Omental fat pad (tissue), 4 donors: Measurements from ENCODE around the gene NANOS2. TPM values are rescaled to one million over a fixed set of nuclear protein-coding genes. Genes with fewer than 3 reads are reported as not detected.

Source experiments
- ATAC-seq: fragments of 150-250 bp; one replicate; pipeline ENCODE4 v1.9.1; 2016; ENCODE audit warnings: mild to moderate bottlenecking, moderate library complexity; ENCODE audit not compliant: low FRiP score
- DNase-seq: peaks from one replicate; pipeline ENCODE4 v3.0.0-alpha.2; 2019; ENCODE audit warnings: low spot score
- total RNA-seq, 4 donors: library from RNA; depleted of rRNA; stranded (reverse); fragments of >200 nt; gene quantifications; one replicate each; pipeline ENCODE4 v1.1.0, GENCODE V29; 2016
- TF ChIP-seq, protein P1 (sequence below), 3 donors: fragments of 450-650 bp; IDR thresholded peaks; one replicate each; pipeline ENCODE4 v1.5.1; 2016 to 2017; ENCODE audit warnings: antibody characterized with exemption in 3 of 3, mild to moderate bottlenecking in 3 of 3, moderate library complexity in 2 of 3

NANOS2 gene
- total RNA-seq, 4 donors from 2014 or later, result not detected

DNA sequence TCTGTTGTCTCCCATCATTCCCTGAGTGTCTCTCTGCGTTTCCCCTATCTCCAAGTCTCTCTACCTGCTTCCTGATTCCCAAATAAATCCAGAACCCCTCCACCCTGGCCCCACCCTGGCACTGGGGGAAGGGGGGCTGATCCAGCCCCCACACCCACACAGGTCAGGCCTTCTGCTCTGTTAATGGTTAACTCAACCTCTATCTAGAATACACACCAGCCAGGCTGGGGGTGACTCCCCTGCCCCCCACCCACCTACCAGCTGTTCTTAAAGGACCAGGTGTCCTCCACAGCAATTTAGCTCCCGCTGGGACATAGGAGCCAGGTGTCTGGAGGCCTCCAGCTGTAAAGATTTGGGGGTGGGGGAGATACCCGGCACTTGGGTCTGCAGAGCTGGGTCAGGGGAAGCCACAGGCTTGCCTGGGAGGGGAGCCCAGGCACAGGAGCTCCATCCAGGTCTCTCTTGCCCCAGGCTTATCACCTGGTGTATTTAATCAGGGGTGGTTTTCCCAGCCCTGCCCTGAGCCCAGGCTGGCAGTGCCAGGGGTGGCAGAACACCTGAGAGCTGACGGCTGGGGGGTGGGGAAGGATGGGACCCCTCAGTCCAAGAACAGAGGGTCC, 32.6 kb downstream of the NANOS2 start:
- TF ChIP-seq, protein P1, sequence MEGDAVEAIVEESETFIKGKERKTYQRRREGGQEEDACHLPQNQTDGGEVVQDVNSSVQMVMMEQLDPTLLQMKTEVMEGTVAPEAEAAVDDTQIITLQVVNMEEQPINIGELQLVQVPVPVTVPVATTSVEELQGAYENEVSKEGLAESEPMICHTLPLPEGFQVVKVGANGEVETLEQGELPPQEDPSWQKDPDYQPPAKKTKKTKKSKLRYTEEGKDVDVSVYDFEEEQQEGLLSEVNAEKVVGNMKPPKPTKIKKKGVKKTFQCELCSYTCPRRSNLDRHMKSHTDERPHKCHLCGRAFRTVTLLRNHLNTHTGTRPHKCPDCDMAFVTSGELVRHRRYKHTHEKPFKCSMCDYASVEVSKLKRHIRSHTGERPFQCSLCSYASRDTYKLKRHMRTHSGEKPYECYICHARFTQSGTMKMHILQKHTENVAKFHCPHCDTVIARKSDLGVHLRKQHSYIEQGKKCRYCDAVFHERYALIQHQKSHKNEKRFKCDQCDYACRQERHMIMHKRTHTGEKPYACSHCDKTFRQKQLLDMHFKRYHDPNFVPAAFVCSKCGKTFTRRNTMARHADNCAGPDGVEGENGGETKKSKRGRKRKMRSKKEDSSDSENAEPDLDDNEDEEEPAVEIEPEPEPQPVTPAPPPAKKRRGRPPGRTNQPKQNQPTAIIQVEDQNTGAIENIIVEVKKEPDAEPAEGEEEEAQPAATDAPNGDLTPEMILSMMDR (IDR thresholded peaks at IDR 0.05), result no peak
- DNase-seq (no peak), ATAC-seq (no peak)

DNA sequence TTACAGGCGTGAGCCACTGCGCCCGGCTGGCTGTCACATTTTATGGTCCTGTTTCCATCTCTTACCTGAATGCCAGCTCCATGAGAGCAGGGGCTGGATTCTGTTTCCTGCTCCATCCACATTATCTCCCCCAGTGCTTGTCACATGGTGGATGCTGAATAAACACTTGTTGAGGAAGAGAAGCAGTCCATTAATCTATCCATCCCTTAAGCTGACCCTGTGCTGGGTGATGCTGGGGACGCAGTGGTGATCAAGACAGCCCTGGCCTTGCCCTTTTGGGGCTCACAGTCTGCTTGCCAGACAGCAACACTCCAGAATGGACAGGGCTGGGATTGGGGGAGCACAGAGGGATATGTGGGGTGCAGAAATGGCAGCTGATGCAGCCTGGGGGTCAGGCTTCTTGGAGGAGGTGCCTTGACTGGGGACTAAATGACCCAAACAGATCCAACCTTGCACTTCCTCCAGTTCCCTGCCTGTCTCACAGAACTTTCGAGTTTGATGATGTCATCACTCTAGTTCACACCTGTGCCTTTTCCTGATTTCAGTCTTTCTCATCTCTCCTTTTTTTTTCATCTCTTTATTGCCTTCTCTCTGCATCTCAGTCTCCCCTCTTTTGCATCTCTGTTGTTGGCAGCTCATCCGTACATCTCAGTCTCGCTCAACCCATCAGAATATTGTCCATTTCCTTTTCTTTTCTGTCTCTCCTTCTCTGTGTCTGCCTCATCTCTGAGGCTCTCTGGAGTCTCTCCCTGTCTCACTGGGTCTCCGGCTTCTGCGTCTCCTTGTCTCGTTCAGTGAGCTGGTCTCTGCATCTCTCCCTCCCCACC, 33.3 kb downstream of the NANOS2 start:
- TF ChIP-seq, protein P1 (IDR thresholded peaks at IDR 0.05), result no peak
- no peak for ATAC-seq
- no peak for DNase-seq

DNA sequence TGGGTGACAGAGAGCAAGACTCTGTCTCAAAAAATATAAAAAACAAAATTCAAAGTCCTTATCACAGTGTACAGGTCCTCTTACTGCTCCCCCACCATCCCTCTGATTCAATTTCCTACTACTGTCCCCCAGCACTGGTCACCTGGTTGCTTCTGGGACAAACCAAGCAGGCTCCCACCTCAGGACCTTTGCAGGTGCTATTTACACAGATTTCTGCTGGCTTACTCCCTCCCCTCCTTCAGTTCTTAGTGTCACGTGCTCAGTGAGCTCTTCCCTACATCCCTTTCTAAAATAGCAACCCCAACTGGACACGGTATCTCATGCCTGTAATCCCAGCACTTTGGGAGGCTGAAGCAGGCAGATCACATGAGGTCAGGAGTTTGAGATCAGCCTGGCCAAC, 34.6 kb downstream of the NANOS2 start:
- ATAC-seq, result no peak
- no peak for DNase-seq
- TF ChIP-seq, protein P1 (IDR thresholded peaks at IDR 0.05), result no peak

DNA sequence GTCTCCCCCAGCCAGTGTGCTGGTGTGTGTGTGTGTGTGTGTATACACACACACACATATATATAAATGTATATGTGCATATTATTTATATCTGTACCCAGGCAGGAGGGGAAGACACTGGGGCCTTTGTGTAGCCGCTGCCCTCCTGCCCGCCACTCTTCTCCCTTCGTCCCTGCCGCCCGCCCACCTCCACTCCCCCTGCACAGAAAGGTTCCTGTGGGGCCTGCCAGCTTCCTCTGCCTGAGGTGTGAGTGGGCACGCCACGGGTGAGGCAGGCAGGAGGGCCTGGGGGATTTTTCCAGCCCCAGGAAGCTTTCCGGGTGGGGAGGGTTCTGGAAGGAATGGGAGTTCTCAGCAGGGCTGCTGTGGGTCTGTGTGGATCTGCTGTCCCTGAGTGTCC, 35.5 kb downstream of the NANOS2 start:
- no peak for DNase-seq
- TF ChIP-seq, protein P1 (IDR thresholded peaks at IDR 0.05), result no peak
- ATAC-seq, result no peak

DNA sequence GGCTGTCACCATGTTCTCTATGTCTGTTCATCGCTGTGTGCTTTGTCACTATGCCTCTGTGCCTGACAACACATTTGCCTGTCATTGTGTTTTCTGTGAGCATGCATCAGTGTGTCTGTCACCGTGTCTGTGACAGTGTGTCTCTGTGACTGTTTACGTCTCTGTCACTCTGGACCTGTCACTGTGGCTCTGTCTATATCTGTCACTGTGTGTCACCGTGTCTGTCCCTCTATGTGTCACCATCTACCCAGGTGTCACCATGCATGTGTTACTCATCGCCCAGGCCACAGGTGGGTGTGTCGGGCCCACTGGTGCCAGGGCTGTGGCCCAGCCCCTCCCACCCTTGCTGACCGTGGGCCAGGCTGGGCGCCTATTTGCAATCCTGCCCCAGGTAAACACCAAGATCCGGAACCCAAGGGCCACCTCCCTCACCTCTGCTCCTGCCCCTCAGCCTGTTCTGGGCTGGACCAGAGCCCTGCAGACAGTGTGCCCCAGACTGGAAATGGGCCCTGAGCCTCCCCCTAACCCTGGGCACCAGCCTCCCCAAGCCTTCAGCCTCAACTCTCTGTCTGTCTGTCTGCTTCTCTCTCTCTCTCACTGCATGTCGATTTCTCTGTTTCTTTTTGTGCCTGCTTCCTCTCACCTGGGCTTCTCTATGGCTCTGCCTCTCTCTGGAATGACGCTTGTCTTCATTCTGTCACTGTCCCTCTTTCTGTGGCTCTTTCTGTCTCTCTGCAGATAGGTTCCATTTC, 36.4 kb downstream of the NANOS2 start:
- TF ChIP-seq, protein P1 (IDR thresholded peaks at IDR 0.05), result no peak
- DNase-seq (no peak), ATAC-seq (no peak)

DNA sequence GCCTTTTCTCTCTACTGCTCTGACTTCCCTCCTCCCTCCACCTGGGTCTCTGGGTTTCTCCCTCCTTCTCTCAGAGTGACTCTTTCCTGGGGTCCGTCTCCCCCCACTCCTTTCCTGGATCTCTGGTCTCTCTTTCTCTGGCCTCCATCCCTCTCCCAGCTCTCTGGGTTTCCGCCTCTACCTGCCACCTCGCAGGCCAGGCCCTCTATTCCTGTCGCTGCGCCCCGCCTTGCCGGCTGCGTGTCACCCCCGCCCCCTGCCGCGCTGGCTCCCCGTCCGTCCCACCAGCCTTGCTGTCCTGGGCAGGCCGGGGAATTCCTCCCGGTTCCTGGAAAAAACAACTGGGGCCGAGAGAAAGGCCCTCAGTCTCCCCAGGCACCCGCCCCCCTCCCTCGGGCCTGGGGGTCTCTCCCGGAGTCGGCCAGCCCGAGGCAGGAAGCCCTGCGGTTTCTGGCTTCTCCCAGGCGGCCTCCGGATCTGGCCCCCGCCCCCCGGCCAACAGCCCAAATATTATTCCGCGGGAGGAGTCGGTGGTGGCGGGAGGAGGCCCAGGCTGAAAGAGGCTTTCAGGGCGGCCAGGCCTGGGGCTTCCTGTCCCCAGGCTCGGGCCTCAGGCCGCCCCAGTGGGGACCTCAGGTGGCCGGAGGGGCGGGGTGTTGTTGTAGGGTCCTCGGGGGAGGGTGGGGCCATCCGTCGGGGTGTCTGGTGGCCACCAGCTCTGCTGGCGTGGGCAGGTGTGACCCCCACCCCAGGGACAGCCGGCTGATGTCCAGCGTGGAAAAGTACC, 38.0 kb downstream of the NANOS2 start:
- ATAC-seq (no peak), DNase-seq (no peak)
- TF ChIP-seq, protein P1 (IDR thresholded peaks at IDR 0.05), result no peak
